Calu3 (cell line): ENCODE data around the gene SELENOH. TPM values are rescaled to one million over a fixed set of nuclear protein-coding genes. Genes with fewer than 3 reads are reported as not detected.
A peak's percentile ranks its signal among the peaks of the same experiment; 100 is the strongest.

Experiments used
- BruUV-seq: library from RNA; stranded (reverse); fragments of 400-500 nt; replicated peaks from 2 replicates; lab custom pipeline; 2021; lab: Mats Ljungman, UMichigan
- CTCF ChIA-PET: fragments of 300-600 bp; sonication (Branson Sonifier 250); formaldehyde crosslinking; loops from one replicate; lab custom pipeline; 2022; ENCODE audit warnings: antibody characterized with exemption; lab: Charles Lee
- DNase-seq: peaks from one replicate; pipeline ENCODE4 v3.0.0; 2022
- H3K27ac Mint-ChIP-seq: one replicate; pipeline ENCODE4 v1.8.0; 2022; ENCODE audit warnings: mixed read lengths; ENCODE audit not compliant: unreplicated experiment
- H3K27me3 Mint-ChIP-seq: one replicate; pipeline ENCODE4 v1.8.0; 2022; ENCODE audit warnings: mixed read lengths; ENCODE audit not compliant: unreplicated experiment
- H3K36me3 Mint-ChIP-seq: one replicate; pipeline ENCODE4 v1.8.0; 2022; ENCODE audit warnings: mild to moderate bottlenecking, moderate library complexity, mixed read lengths; ENCODE audit not compliant: insufficient read depth, unreplicated experiment
- H3K4me1 Mint-ChIP-seq: one replicate; pipeline ENCODE4 v1.8.0; 2022; ENCODE audit warnings: mild to moderate bottlenecking, low read depth, mixed read lengths; ENCODE audit not compliant: unreplicated experiment
- H3K4me3 Mint-ChIP-seq: one replicate; pipeline ENCODE4 v1.8.0; 2022; ENCODE audit warnings: mild to moderate bottlenecking, low read depth, moderate library complexity, mixed read lengths; ENCODE audit not compliant: unreplicated experiment
- H3K9me3 Mint-ChIP-seq: one replicate; pipeline ENCODE4 v1.8.0; 2022; ENCODE audit warnings: low read depth, mixed read lengths; ENCODE audit not compliant: unreplicated experiment
- CTCF ChIP-seq: fragments of 200-600 bp; IDR thresholded peaks from one replicate; pipeline ENCODE4 v1.8.0; 2022; ENCODE audit warnings: antibody characterized with exemption; ENCODE audit not compliant: unreplicated experiment
- intact Hi-C: fragments of 100-400 bp; cut with micrococcal nuclease; formaldehyde crosslinking; loops from one replicate; pipeline ENCODE4 v1.10.0; 2022; ENCODE audit not compliant: unreplicated experiment
- total RNA-seq: library from RNA; stranded (reverse); gene quantifications from 2 replicates; pipeline ENCODE4 v1.2.3, GENCODE V29; 2022

Gene SELENOH
- total RNA-seq, 1 experiment from 2014 or later = 131 TPM

GRCh38 chr11:57779276-57779675 is 38.0 kb downstream of the SELENOH start:
- H3K4me3 Mint-ChIP-seq = peak overlapping the region; percentile 66

GRCh38 chr11:57781529-57781943 is 40.2 kb downstream of the SELENOH start:
- peak; percentile 90 for DNase-seq

More at GRCh38 chr11:57779276-57779675, 38.0 kb downstream of the SELENOH start:
- H3K4me1 Mint-ChIP-seq = peaks cover 90% of the 10 kb centered on the region
- peak; percentile 51 for DNase-seq
- no peak for TF ChIP-seq CTCF
- H3K27me3 Mint-ChIP-seq = no peaks in the 10 kb centered on the region
- H3K9me3 Mint-ChIP-seq = no peaks in the 10 kb centered on the region
- intact Hi-C loops = loop anchor here (1.0 kb wide), 1 partner anchor 18 kb away; the partner anchor contains the start of gene CTNND1
- CTCF ChIA-PET = interaction anchor here (0.6 to 2.2 kb wide), 7 partner anchors 14 to 798 kb away, joined by 3 to 15 read pairs (median 8); partner anchors contain the start of genes BTBD18 and CTNND1
- peak overlapping the region; percentile 99 for H3K27ac Mint-ChIP-seq
- BruUV-seq = no TSS peak
- H3K36me3 Mint-ChIP-seq = peaks cover 82% of the 10 kb centered on the region

GRCh38 chr11:57785072-57785471 is 43.8 kb downstream of the SELENOH start:
- H3K27ac Mint-ChIP-seq = peak overlapping the region; percentile 58
- peaks cover 67% of the 10 kb centered on the region for H3K36me3 Mint-ChIP-seq
- no peaks in the 10 kb centered on the region for H3K9me3 Mint-ChIP-seq
- H3K4me1 Mint-ChIP-seq = peaks cover 83% of the 10 kb centered on the region
- no peak for TF ChIP-seq CTCF
- peak overlapping the region; percentile 19 for H3K4me3 Mint-ChIP-seq
- CTCF ChIA-PET = interaction anchor here (1.3 kb wide), 2 partner anchors 18 to 22 kb away, joined by 3 to 5 read pairs; no protein-coding TSS in a partner anchor
- no peaks in the 10 kb centered on the region for H3K27me3 Mint-ChIP-seq
- DNase-seq = no peak
- BruUV-seq = no TSS peak
- intact Hi-C loops = loop anchor here (10.0 kb wide), 1 partner anchor 120 kb away; the partner anchor contains the start of gene ZDHHC5

More at GRCh38 chr11:57781529-57781943, 40.2 kb downstream of the SELENOH start:
- BruUV-seq = no TSS peak
- Mint-ChIP-seq H3K4me3 (peak overlapping the region; percentile 65), H3K9me3 (no peaks in the 10 kb centered on the region), H3K27ac (peak overlapping the region; percentile 99), H3K36me3 (peaks cover 83% of the 10 kb centered on the region), H3K4me1 (peaks cover 90% of the 10 kb centered on the region), H3K27me3 (no peaks in the 10 kb centered on the region)
- intact Hi-C loops = loop anchor here (1.0 to 10.0 kb wide), 2 partner anchors 18 to 117 kb away; partner anchors contain the start of gene ZDHHC5
- no peak for TF ChIP-seq CTCF
- CTCF ChIA-PET = interaction anchor here (0.8 to 1.8 kb wide), 4 partner anchors 15 to 20 kb away, joined by 3 to 7 read pairs (median 3); partner anchors contain the start of gene CTNND1

GRCh38 chr11:57786436-57786835 is 45.1 kb downstream of the SELENOH start:
- no peak overlapping the region for H3K4me3 Mint-ChIP-seq
- no TSS peak for BruUV-seq
- DNase-seq = no peak
- intact Hi-C loops = loop anchor here (10.0 kb wide), 1 partner anchor 122 kb away; the partner anchor contains the start of gene ZDHHC5
- peak overlapping the region; percentile 61 for H3K27ac Mint-ChIP-seq
- CTCF ChIA-PET = interaction anchor here (1.3 kb wide), 1 partner anchor 14 kb away, joined by 3 read pairs; no protein-coding TSS in a partner anchor
- H3K27me3 Mint-ChIP-seq = no peaks in the 10 kb centered on the region
- no peak for TF ChIP-seq CTCF
- peaks cover 73% of the 10 kb centered on the region for H3K36me3 Mint-ChIP-seq
- H3K4me1 Mint-ChIP-seq = peaks cover 77% of the 10 kb centered on the region
- H3K9me3 Mint-ChIP-seq = no peaks in the 10 kb centered on the region
